HCT116 (cell line): ENCODE measurements around the gene NPM3.
A peak's percentile ranks its signal among the peaks of the same experiment; 100 is the strongest.

Source experiments
- EGR1 ChIP-seq: IDR thresholded peaks from 2 replicates; pipeline ENCODE4 v1.6.1; 2012; ENCODE audit warnings: low read depth
- FOSL1 ChIP-seq: IDR thresholded peaks from 2 replicates; pipeline ENCODE4 v1.6.1; 2012; ENCODE audit warnings: low read depth
- JUND ChIP-seq: IDR thresholded peaks from 2 replicates; pipeline ENCODE4 v1.6.1; 2012
- POLR2A ChIP-seq: IDR thresholded peaks from 2 replicates; pipeline ENCODE4 v1.7.0; 2011; ENCODE audit warnings: borderline replicate concordance; ENCODE audit not compliant: insufficient read depth, insufficient read length; ENCODE audit errors: extremely low read depth
- POLR2AphosphoS5 ChIP-seq: IDR thresholded peaks from 2 replicates; pipeline ENCODE4 v1.6.1; 2011; ENCODE audit warnings: mild to moderate bottlenecking, low read depth, low read length, moderate library complexity
- RAD21 ChIP-seq: IDR thresholded peaks from 2 replicates; pipeline ENCODE4 v1.6.1; 2012; ENCODE audit warnings: low read depth, mild to moderate bottlenecking
- SIN3A ChIP-seq: IDR thresholded peaks from 2 replicates; pipeline ENCODE4 v1.6.1; 2012; ENCODE audit warnings: low read depth
- YY1 ChIP-seq: IDR thresholded peaks from 2 replicates; pipeline ENCODE4 v1.6.1; 2011; ENCODE audit warnings: low read length, low read depth, moderate library complexity, mild to moderate bottlenecking; ENCODE audit not compliant: insufficient replicate concordance; ENCODE audit errors: extremely low read depth
- ZNF274 ChIP-seq: fragments of 200-500 bp; sonication (Bioruptor generic); IDR thresholded peaks from 2 replicates; pipeline ENCODE4 v1.6.1; 2014; ENCODE audit warnings: mild to moderate bottlenecking, low read depth, low read length, inconsistent platforms
- TF ChIP-seq, protein P1 (sequence below): IDR thresholded peaks from 2 replicates; pipeline ENCODE4 v1.6.1; 2012
- TF ChIP-seq, protein P2 (sequence below), 3 experiments: fragments of 200-600 bp in 1 of 3; sonication (generic) in 1 of 3; IDR thresholded peaks in 2 of 3; conservative IDR thresholded peaks in 1 of 3; 2 replicates each; pipeline ENCODE4 v1.5.1; 2012 to 2017; ENCODE audit warnings: low read depth in 2 of 3, low read length in 2 of 3, antibody characterized with exemption in 1 of 3, borderline replicate concordance in 1 of 3, control low read depth in 1 of 3, mild to moderate bottlenecking in 1 of 3, mixed read lengths in 1 of 3, mixed run types in 1 of 3, moderate library complexity in 1 of 3; ENCODE audit not compliant: insufficient read depth in 1 of 3

DNA sequence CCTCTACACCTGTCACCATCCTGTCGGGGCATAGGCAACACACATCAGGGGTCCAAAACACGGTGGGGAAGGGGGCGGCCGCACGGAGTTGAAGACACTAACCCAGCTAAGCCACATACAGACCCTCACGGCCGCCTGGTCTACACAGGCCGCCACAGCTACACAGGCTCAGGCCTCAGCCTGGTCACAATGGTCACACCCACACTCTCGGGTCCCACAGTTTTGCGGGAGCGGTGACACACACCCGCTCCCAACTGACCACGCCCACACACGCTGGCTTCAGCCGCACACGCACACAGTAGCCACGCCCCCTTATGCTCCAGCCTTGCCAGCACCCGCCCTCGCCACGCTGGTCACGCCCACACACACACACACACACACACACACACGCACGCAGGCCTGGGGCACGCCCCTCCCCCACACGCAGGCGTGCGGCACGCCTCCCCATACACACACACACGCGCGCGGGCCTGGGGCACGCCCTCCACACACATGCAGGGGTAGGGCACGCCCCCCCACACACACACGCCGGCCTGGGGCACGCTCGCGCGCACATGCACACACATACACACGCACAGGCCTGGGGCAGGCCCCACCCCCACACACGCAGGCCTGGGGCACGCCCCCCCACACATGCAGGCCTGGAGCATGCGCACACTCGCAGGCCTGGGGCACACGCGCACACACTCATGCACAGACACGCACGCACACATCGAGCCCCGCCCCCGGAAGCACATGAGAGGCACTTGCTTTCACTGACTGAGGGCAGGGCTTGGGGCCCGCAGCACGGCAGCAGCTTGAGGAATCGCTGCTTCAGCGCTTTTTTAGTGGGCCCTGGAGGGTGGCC is 47.3 kb upstream of the NPM3 start:
- TF ChIP-seq, protein P1, sequence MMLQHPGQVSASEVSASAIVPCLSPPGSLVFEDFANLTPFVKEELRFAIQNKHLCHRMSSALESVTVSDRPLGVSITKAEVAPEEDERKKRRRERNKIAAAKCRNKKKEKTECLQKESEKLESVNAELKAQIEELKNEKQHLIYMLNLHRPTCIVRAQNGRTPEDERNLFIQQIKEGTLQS = no peak
- no peak for TF ChIP-seq RAD21
- TF ChIP-seq, protein P2, sequence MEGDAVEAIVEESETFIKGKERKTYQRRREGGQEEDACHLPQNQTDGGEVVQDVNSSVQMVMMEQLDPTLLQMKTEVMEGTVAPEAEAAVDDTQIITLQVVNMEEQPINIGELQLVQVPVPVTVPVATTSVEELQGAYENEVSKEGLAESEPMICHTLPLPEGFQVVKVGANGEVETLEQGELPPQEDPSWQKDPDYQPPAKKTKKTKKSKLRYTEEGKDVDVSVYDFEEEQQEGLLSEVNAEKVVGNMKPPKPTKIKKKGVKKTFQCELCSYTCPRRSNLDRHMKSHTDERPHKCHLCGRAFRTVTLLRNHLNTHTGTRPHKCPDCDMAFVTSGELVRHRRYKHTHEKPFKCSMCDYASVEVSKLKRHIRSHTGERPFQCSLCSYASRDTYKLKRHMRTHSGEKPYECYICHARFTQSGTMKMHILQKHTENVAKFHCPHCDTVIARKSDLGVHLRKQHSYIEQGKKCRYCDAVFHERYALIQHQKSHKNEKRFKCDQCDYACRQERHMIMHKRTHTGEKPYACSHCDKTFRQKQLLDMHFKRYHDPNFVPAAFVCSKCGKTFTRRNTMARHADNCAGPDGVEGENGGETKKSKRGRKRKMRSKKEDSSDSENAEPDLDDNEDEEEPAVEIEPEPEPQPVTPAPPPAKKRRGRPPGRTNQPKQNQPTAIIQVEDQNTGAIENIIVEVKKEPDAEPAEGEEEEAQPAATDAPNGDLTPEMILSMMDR (IDR thresholded peaks at IDR 0.05 in 2 of 3, conservative IDR thresholded peaks at IDR 0.05 in 1 of 3; ENCODE audit: borderline replicate concordance in 1 of 3, insufficient read depth in 1 of 3, low read depth in 2 of 3, low read length in 2 of 3) = no peak
- TF ChIP-seq JUND = no peak
- no peak for TF ChIP-seq POLR2A
- no peak for TF ChIP-seq FOSL1
- TF ChIP-seq SIN3A = no peak
- peak; percentile 30 for TF ChIP-seq POLR2AphosphoS5
- TF ChIP-seq YY1 = peak; percentile 12
- TF ChIP-seq EGR1 = no peak
- no peak for TF ChIP-seq ZNF274
